Mucosa of descending colon (tissue), 3 donors: ENCODE measurements around the gene MOSPD2. TPM values are rescaled to one million over a fixed set of nuclear protein-coding genes. Genes with fewer than 3 reads are reported as not detected.

Source experiments
- ATAC-seq: fragments of 200-7000 bp; cut with Tn5 transposase; one replicate; pipeline ENCODE4 v1.9.1; 2020; ENCODE audit warnings: mild to moderate bottlenecking, moderate library complexity
- DNase-seq, 3 donors: peaks; one replicate each; pipeline ENCODE4 v3.0.0-alpha.2; 2020
- H3K36me3 ChIP-seq: fragments of 200-600 bp; one replicate; pipeline ENCODE4 v1.8.0; 2021; ENCODE audit warnings: low read depth, mild to moderate bottlenecking
- H3K4me1 ChIP-seq: fragments of 200-600 bp; one replicate; pipeline ENCODE4 v1.8.0; 2021; ENCODE audit warnings: low read depth, mild to moderate bottlenecking
- H3K4me3 ChIP-seq: fragments of 200-600 bp; one replicate; pipeline ENCODE4 v1.8.0; 2021; ENCODE audit warnings: mild to moderate bottlenecking
- H3K9me3 ChIP-seq: fragments of 200-600 bp; one replicate; pipeline ENCODE4 v1.8.0; 2021; ENCODE audit warnings: mild to moderate bottlenecking
- CTCF ChIP-seq: fragments of 200-600 bp; IDR thresholded peaks from one replicate; pipeline ENCODE4 v1.8.0; 2022; ENCODE audit warnings: antibody characterized with exemption, mild to moderate bottlenecking
- intact Hi-C, 2 donors: fragments of 100-400 bp; cut with DNase I in 1 of 2; cut with micrococcal nuclease in 1 of 2; formaldehyde crosslinking; loops; one replicate each; pipeline versions ENCODE4 v1.11.0 to v1.11.1; 2022; cut with DNase I, micrococcal nuclease
- total RNA-seq, 3 donors: library from RNA; stranded (reverse); fragmentation: NEBNext Ultra II Directional in 2 of 3; extraction: Animal tissue kit (Norgen Biotek cat#: 25700) in 2 of 3; gene quantifications; one replicate each; pipeline versions ENCODE4 v1.2.1 to v1.2.4, GENCODE V29; 2021 to 2023
- donor health status: DM: no; HTN: no; CAD: no; lungs with moderate emphysema.
- donor health status: DM: no; HTN: no; CAD: no.
- donor health status: DM: no; HTN: yes; CAD: no.

Gene MOSPD2
- total RNA-seq, 3 donors from 2014 or later, result 11.3 to 14.7 (median 14.4) TPM

GRCh38 chrX:14886252-14886651, 13.0 kb downstream of the MOSPD2 start:
- no peak for ATAC-seq

GRCh38 chrX:14896273-14896672, 23.1 kb downstream of the MOSPD2 start:
- Histone ChIP-seq H3K4me3 (no peak overlapping the region), H3K4me1 (no peaks in the 10 kb centered on the region), H3K36me3 (no peaks in the 10 kb centered on the region), H3K9me3 (no peaks in the 10 kb centered on the region)
- no peak for TF ChIP-seq CTCF
- ATAC-seq (no peak), DNase-seq (no peak)
- intact Hi-C loops, result no loop called here

More at GRCh38 chrX:14886252-14886651, 13.0 kb downstream of the MOSPD2 start:
- intact Hi-C loops, result no loop called here
- no peaks in the 10 kb centered on the region for H3K36me3 ChIP-seq
- H3K4me3 ChIP-seq, result no peak overlapping the region
- H3K9me3 ChIP-seq, result no peaks in the 10 kb centered on the region
- no peak for TF ChIP-seq CTCF
- no peaks in the 10 kb centered on the region for H3K4me1 ChIP-seq
- DNase-seq, result no peak

DNA sequence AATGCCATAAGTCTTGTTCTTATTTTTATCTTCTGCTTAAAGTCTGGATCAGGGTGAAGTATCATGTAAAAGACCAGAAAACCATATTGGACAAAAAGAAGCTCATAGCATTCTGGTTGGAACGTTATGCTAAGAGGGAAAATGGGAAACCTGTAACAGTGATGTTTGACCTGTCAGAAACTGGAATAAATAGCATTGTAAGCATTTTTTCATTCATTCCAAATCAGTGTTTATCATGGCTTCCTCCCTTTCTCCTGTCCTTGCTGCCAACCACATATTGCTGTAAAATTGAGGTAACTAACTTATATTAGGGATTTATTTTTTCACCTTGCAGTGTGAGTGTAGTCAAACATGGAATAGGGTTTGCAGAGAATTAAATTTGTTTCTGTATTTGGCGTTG, 23.8 kb downstream of the MOSPD2 start:
- ATAC-seq, result no peak
- TF ChIP-seq CTCF, result no peak
- Histone ChIP-seq H3K9me3 (no peaks in the 10 kb centered on the region), H3K4me3 (no peak overlapping the region), H3K4me1 (no peaks in the 10 kb centered on the region), H3K36me3 (no peaks in the 10 kb centered on the region)
- intact Hi-C loops, result no loop called here
- DNase-seq, result no peak

DNA sequence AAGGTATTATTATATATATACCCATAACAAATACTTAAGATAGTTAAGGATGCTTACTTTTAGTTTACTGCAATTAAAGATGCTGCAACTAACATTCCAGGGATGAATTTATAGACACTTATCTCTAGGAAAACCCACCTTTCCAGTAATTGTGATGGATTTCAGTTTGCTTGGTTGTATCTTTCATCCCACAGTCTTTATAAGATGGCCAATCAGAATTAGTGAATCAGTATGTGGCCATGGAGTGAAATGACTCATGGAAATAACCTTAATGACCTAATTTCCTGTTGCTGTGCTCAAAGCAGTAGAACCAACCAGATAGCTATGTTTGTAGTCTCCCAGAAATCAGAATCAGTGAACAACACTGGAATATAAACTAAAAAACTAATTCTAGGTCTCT, 26.4 kb downstream of the MOSPD2 start:
- intact Hi-C loops, result no loop called here
- ATAC-seq, result no peak
- no peak for TF ChIP-seq CTCF
- no peaks in the 10 kb centered on the region for H3K4me1 ChIP-seq
- peaks cover 3% of the 10 kb centered on the region for H3K9me3 ChIP-seq
- DNase-seq, result no peak
- no peaks in the 10 kb centered on the region for H3K36me3 ChIP-seq
- no peak overlapping the region for H3K4me3 ChIP-seq

DNA sequence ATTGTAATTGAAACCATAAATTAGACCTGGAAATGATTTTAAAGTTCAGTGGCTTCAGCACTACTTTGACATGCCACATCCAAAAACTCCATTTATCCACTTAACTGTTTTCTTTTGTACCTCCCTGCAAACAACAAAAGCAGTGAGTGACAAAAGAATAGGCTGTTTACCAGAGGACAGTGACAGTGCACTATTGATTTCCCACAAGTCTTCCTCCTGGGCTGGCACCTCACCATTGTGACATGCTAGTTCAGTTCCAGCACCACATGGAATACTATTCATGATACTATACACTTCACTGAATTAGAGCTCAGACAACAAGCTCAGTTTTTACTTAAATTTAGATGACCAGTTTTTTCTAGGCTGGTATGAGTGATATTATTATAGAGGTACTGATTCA, 29.3 kb downstream of the MOSPD2 start:
- H3K4me3 ChIP-seq, result no peak overlapping the region
- ATAC-seq (no peak), DNase-seq (no peak)
- no peaks in the 10 kb centered on the region for H3K4me1 ChIP-seq
- intact Hi-C loops, result no loop called here
- peaks cover 3% of the 10 kb centered on the region for H3K9me3 ChIP-seq
- no peak for TF ChIP-seq CTCF
- H3K36me3 ChIP-seq, result no peaks in the 10 kb centered on the region

DNA sequence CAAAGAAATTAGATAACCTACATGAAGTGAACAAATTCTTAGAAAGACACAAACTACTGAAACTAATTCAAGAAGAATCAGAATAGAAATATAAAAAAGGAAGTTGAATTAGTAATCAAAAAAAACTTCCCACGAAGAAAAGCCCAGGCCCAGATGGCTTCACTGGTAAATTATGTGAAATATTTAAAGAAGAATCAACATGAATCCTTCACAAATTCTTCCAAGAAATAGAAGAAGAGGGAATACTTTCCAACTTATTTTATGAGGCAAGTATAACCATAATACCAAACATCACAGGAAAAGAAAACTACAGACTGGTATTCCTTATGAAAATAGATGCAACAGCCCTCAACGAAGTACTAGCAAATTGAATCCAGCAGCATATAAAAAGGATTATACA, 30.7 kb downstream of the MOSPD2 start:
- no peaks in the 10 kb centered on the region for H3K36me3 ChIP-seq
- ATAC-seq, result no peak
- intact Hi-C loops, result no loop called here

More for the DNA sequence above, 30.7 kb downstream of the MOSPD2 start:
- H3K4me3 ChIP-seq, result no peak overlapping the region
- TF ChIP-seq CTCF, result no peak
- DNase-seq, result no peak
- no peaks in the 10 kb centered on the region for H3K4me1 ChIP-seq
- peaks cover 3% of the 10 kb centered on the region for H3K9me3 ChIP-seq
